PC-3 (cell line): ENCODE measurements around the gene ROCK2. TPM values are rescaled to one million over a fixed set of nuclear protein-coding genes. Genes with fewer than 3 reads are reported as not detected.

Source experiments
- ATAC-seq: fragments of 200-7000 bp; cut with Tn5 transposase; 2 replicates; pipeline ENCODE4 v1.9.1; 2020; ENCODE audit warnings: mild to moderate bottlenecking, moderate library complexity
- Bru-seq: library from RNA; stranded (reverse); fragments of 400-500 nt; gene quantifications from one replicate; lab custom pipeline; 2021; lab: Mats Ljungman, UMichigan
- BruChase-seq, 2 experiments: library from RNA; stranded (reverse); fragments of 400-500 nt; gene quantifications; one replicate each; lab custom pipeline; 2021; lab: Mats Ljungman, UMichigan
- BruUV-seq: library from RNA; stranded (reverse); fragments of 400-500 nt; replicated peaks from 2 replicates; lab custom pipeline; 2021; lab: Mats Ljungman, UMichigan
- CTCF ChIA-PET: fragments of 300-600 bp; sonication (Branson Sonifier 250); formaldehyde crosslinking; loops from one replicate; lab custom pipeline; 2022; ENCODE audit warnings: antibody characterized with exemption; lab: Charles Lee
- POLR2A ChIA-PET: fragments of 300-600 bp; sonication (Branson Sonifier 250); formaldehyde crosslinking; loops from one replicate; lab custom pipeline; 2022; ENCODE audit warnings: antibody characterized with exemption; ENCODE audit not compliant: unreplicated experiment; lab: Charles Lee
- DNase-seq: peaks from one replicate; pipeline ENCODE4 v3.0.0-alpha.2; 2015
- H2AFZ ChIP-seq: fragments of 300-600 bp; sonication (generic); 2 replicates; pipeline ENCODE4 v1.6.0; 2016; ENCODE audit warnings: antibody characterized with exemption, low read length
- H3F3A ChIP-seq: fragments of 300-600 bp; sonication (generic); one replicate; pipeline ENCODE4 v1.6.0; 2017; ENCODE audit warnings: antibody characterized with exemption, low read length, control low read depth, mild to moderate bottlenecking; ENCODE audit not compliant: unreplicated experiment
- H3K27ac ChIP-seq: fragments of 300-600 bp; sonication (generic); 2 replicates; pipeline ENCODE4 v1.5.1; 2016; ENCODE audit warnings: mild to moderate bottlenecking, low read length
- H3K27me3 ChIP-seq: fragments of 300-600 bp; sonication (generic); 2 replicates; pipeline ENCODE4 v1.6.1; 2016; ENCODE audit warnings: low read length, mixed read lengths
- H3K36me3 ChIP-seq: fragments of 300-600 bp; sonication (generic); 2 replicates; pipeline ENCODE4 v1.6.1; 2016; ENCODE audit warnings: low read depth, mixed run types, low read length, mixed read lengths
- H3K4me1 ChIP-seq: fragments of 300-600 bp; sonication (generic); 2 replicates; pipeline ENCODE4 v1.5.1; 2016; ENCODE audit warnings: low read length; ENCODE audit not compliant: insufficient read depth
- H3K4me2 ChIP-seq: fragments of 300-600 bp; sonication (generic); 2 replicates; pipeline ENCODE4 v1.6.0; 2016; ENCODE audit warnings: low read length
- H3K4me3 ChIP-seq: fragments of 300-600 bp; sonication (generic); 2 replicates; pipeline ENCODE4 v1.5.1; 2016; ENCODE audit warnings: mild to moderate bottlenecking, low read length, mixed read lengths
- H3K79me2 ChIP-seq: fragments of 300-600 bp; sonication (generic); 2 replicates; pipeline ENCODE4 v1.6.1; 2017; ENCODE audit warnings: low read length, mixed read lengths
- H3K9ac ChIP-seq: fragments of 300-600 bp; sonication (generic); 2 replicates; pipeline ENCODE4 v1.6.0; 2016; ENCODE audit warnings: mild to moderate bottlenecking, low read length
- H3K9me2 ChIP-seq: fragments of 300-600 bp; sonication (generic); replicated peaks from 2 replicates; pipeline ENCODE4 v1.6.1; 2016; ENCODE audit warnings: mixed run types, low read length, mixed read lengths
- H3K9me3 ChIP-seq: fragments of 300-600 bp; sonication (generic); 2 replicates; pipeline ENCODE4 v1.6.1; 2016; ENCODE audit warnings: low read length, mixed read lengths
- H4K20me1 ChIP-seq: fragments of 300-600 bp; sonication (generic); 2 replicates; pipeline ENCODE4 v1.6.1; 2016; ENCODE audit warnings: low read length, mixed read lengths
- CTCF ChIP-seq: fragments of 300-600 bp; sonication (generic); conservative IDR thresholded peaks from 2 replicates; pipeline ENCODE4 v1.5.1; 2017; ENCODE audit warnings: antibody characterized with exemption, low read depth, mild to moderate bottlenecking, low read length
- EZH2 ChIP-seq: fragments of 300-600 bp; sonication (generic); IDR thresholded peaks from one replicate; pipeline ENCODE4 v1.6.1; 2017; ENCODE audit warnings: antibody characterized with exemption, mild to moderate bottlenecking, low read length; ENCODE audit not compliant: unreplicated experiment
- EZH2phosphoT487 ChIP-seq: fragments of 300-600 bp; sonication (generic); IDR thresholded peaks from 2 replicates; pipeline ENCODE4 v1.6.1; 2018; ENCODE audit warnings: mild to moderate bottlenecking, antibody characterized with exemption, low read length, borderline replicate concordance
- intact Hi-C: fragments of 100-400 bp; cut with micrococcal nuclease; formaldehyde crosslinking; loops from 2 replicates; pipeline ENCODE4 v1.9.0; 2023
- long read RNA-seq: library from polyadenylated mRNA; unstranded; transcript quantifications from one replicate; pipeline ENCODE4 v2.0.0, GENCODE V29; 2021; ENCODE audit not compliant: unreplicated experiment
- total RNA-seq: library from RNA; depleted of rRNA; stranded (reverse); fragments of >200 nt; gene quantifications from 2 replicates; pipeline ENCODE4 v1.2.3, GENCODE V29; 2014; rRNA removed

Gene ROCK2
- total RNA-seq (35.3 and 40.7 TPM in 2 replicates), Bru-seq, nascent RNA (percentile 95 among the genes with signal in this experiment), BruChase-seq, experiment 1, labeled RNA remaining after a 6-hour chase (percentile 91 among the genes with signal in this experiment), BruChase-seq, experiment 2, labeled RNA remaining after a 2-hour chase (percentile 95 among the genes with signal in this experiment)
- long read RNA-seq, full-length matches to known transcripts = 30 of 254 reads
- long read RNA-seq, partial matches to known transcripts = 164 of 254 reads
- long read RNA-seq, other reads (novel, unspliced or antisense) = 60 of 254 reads

- peak within 1 kb of the TSS; percentile 60 for H2AFZ ChIP-seq
- no TSS peak for BruUV-seq
- peaks cover 36% of the 10 kb centered on the region for H4K20me1 ChIP-seq
- H3F3A ChIP-seq = no peaks in the 10 kb centered on the region
- peaks cover 47% of the 10 kb centered on the region for H3K4me1 ChIP-seq
- intact Hi-C loops = loop anchor here (2.0 to 10.0 kb wide), 2 partner anchors 90 to 190 kb away; partner anchors contain the start of gene SLC66A3
- H3K79me2 ChIP-seq = peaks cover 47% of the 10 kb centered on the region
- no peaks in the 10 kb centered on the region for H3K36me3 ChIP-seq
- H3K4me2 ChIP-seq = peak within 1 kb of the TSS; percentile 98
- peak; percentile 80 for DNase-seq
- H3K9me3 ChIP-seq = no peaks in the 10 kb centered on the region
- ATAC-seq = peak; percentile 53
- no peaks in the 10 kb centered on the region for H3K9me2 ChIP-seq
- ChIA-PET CTCF (interaction anchor here (1.6 to 3.0 kb wide), 2 partner anchors 30 to 67 kb away, joined by 7 to 19 read pairs; no protein-coding TSS in a partner anchor), POLR2A (interaction anchor here (0.5 to 3.6 kb wide), 9 partner anchors 9 to 110 kb away, joined by 3 to 43 read pairs (median 3); no protein-coding TSS in a partner anchor)
- peak within 1 kb of the TSS; percentile 86 for H3K9ac ChIP-seq
- H3K27me3 ChIP-seq = no peaks in the 10 kb centered on the region
- TF ChIP-seq CTCF (no peak), EZH2phosphoT487 (no peak), EZH2 (no peak)
- peak within 1 kb of the TSS; percentile 95 for H3K4me3 ChIP-seq
- peak within 1 kb of the TSS; percentile 98 for H3K27ac ChIP-seq
These were observed at the start of gene ROCK2 for GRCh38 chr2:11344342-11344955. Gene ROCK2, minus strand, starts transcription at chr2:11344636. Its CDS starts 500 bp downstream, at chr2:11344136.

DNA sequence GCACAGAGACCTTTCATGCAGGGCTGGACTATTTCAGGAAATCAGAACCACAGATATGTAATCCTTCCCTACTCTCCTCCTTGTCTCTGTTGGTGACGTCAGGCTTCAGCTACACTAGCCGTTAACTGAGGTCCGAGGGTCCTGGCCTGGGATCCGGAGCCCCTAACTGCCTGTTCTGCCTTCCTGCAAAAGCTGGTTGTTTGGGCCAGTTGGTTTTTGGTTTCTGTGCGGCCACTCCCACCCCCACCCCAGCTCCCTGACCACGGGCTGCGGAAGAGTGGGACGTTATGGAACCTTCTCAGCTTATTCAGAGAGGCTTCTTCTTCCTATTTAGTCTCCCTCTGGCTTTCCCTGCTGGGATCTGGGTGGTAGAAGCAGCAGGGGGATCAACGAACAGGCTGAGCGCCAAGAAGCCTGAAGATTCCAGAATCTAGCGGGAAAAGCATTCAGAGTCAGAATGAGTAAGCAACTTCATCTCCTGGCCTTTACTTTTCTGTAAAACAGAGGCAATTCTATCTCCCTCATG, 49.3 kb upstream of the ROCK2 start:
- ATAC-seq = no peak
- Histone ChIP-seq H3K9me3 (no peaks in the 10 kb centered on the region), H3K4me2 (no peak overlapping the region), H3K9ac (no peak overlapping the region), H3K9me2 (no peaks in the 10 kb centered on the region), H3F3A (no peaks in the 10 kb centered on the region), H4K20me1 (no peaks in the 10 kb centered on the region), H3K4me3 (no peak overlapping the region), H3K36me3 (no peaks in the 10 kb centered on the region), H3K27ac (no peak overlapping the region), H3K79me2 (no peaks in the 10 kb centered on the region), H3K27me3 (no peaks in the 10 kb centered on the region), H3K4me1 (peaks cover 19% of the 10 kb centered on the region), H2AFZ (no peak overlapping the region)
- DNase-seq = no peak
- intact Hi-C loops = no loop called here
- BruUV-seq = no TSS peak
- ChIA-PET POLR2A (no interaction called here), CTCF (no interaction called here)
- TF ChIP-seq EZH2 (no peak), EZH2phosphoT487 (no peak), CTCF (no peak)

- ChIA-PET POLR2A (no interaction called here), CTCF (no interaction called here)
- BruUV-seq = no TSS peak
- Histone ChIP-seq H4K20me1 (no peaks in the 10 kb centered on the region), H3F3A (no peaks in the 10 kb centered on the region), H3K4me1 (peaks cover 36% of the 10 kb centered on the region), H3K27ac (no peak overlapping the region), H2AFZ (no peak overlapping the region), H3K9me3 (no peaks in the 10 kb centered on the region), H3K79me2 (no peaks in the 10 kb centered on the region), H3K36me3 (no peaks in the 10 kb centered on the region), H3K9me2 (no peaks in the 10 kb centered on the region), H3K4me3 (no peak overlapping the region), H3K9ac (no peak overlapping the region), H3K4me2 (no peak overlapping the region), H3K27me3 (no peaks in the 10 kb centered on the region)
- intact Hi-C loops = no loop called here
- ATAC-seq (no peak), DNase-seq (no peak)
- TF ChIP-seq EZH2phosphoT487 (no peak), EZH2 (no peak), CTCF (no peak)
These were observed 47.5 kb upstream of the ROCK2 start for GRCh38 chr2:11391942-11392266.
